ENCODE measurements around the gene GPR83.
"Not testable (repeated sequence)": the region's sequence is repeated elsewhere in the genome, so short reads cannot be mapped to it uniquely, and the experiment has no call there.

Gene GPR83

GRCh38 chr11:94370576-94370975, 30.6 kb downstream of the GPR83 start:
- not testable (repeated sequence) for DNase-seq (ENCODE audit: low read depth in 2 of 2)

- not testable (repeated sequence) for DNase-seq (ENCODE audit: low read depth in 2 of 2)
Measured at GRCh38 chr11:94350850-94351563, 50.2 kb downstream of the GPR83 start.

DNA sequence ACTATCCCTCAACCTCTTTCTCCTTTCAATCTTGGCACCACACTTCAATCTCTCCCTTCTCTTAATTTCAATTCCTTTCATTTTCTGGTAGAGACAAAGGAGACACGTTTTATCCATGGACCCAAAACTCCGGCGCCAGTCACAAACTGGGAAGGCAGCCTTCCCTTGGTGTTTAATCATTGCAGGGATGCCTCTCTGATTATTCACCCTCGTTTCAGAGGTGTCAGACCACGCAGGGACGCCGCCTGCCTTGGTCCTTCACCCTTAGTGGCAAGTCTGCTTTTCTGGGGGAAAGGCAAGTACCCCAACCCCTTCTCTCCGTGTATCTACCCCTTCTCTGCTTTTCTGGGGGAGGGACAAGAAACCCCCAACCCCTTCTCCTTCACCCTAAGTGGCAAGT, 54.9 kb downstream of the GPR83 start:
- not testable (repeated sequence) for DNase-seq (ENCODE audit: low read depth in 2 of 2)

DNA sequence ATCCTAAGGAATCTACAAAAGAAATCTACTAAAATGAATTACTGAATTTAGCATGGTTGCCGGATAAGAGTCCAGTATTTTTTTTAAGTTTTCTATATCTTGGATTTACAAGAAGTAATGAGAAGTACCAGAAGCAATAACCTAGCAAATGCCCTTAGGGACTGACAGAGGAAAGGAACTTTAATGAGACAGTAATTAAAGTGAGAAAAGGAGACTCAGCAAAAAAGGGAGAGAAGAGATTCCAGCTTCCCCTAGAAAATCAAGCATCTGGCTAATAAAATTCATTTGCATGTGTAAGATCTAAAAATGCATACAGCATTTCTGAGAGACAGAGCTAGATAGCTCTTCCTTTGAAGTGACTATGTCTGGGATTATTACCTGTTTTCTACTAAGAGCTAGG, 57.7 kb downstream of the GPR83 start:
- DNase-seq (ENCODE audit: low read depth in 2 of 2): no peak

DNA sequence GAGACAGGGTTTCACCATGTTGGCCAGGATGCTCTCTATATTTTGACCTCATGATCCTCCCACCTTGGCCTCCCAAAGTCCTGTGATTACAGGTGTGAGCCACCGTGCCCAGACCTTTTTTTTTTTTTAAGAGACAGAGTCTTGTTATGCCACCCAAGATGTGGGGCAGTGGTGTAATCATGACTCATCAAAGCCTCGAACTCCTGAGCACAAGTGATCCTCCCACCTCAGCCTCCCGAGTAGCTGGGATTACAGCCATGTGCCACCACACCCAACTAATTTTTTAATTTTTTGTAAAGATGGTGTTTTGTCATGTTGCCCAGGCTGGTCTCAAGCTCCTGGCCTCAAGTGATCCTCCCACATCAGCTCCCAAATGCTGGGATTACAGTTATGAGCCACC, 59.0 kb downstream of the GPR83 start:
- no peak for DNase-seq (ENCODE audit: low read depth in 2 of 2)

DNA sequence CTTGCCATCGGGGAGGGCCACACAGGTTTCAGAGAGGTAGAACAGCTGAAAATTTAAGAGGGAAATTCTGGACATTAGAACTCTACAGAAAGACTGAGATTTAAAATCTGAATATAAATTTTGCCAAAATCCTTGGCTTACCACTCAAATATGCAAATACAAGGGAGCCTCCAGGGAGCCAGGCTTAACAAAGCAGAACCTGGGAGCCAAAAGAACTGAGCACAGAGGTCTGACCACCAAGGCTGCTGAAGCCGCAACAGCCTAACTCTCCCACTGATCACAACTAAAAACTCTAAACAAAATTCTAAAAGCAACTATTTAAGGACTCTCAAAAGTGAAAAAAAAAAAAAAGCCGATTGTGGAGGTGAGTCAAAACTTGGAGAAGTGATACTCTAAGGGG, 62.6 kb downstream of the GPR83 start:
- DNase-seq (ENCODE audit: low read depth in 2 of 2): no peak

DNA sequence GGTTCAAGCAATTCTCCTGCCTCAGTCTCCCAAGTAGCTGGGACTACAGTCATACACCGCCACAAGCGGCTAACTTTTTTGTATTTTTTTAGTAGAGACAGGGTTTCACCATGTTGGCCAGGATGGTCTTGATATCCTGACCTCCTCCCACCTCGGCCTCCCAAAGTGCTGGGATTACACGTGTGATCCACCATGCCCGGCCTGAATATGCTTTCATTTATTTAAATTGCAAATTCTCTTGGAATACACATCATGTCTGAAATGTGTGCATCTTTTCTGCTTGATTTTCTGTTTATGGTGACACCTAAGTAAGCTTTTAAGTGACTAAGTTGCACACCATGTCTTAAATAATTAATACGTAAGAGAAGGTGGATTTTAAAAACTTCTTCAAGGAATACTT, 65.2 kb downstream of the GPR83 start:
- no peak for DNase-seq (ENCODE audit: low read depth in 2 of 2)

DNA sequence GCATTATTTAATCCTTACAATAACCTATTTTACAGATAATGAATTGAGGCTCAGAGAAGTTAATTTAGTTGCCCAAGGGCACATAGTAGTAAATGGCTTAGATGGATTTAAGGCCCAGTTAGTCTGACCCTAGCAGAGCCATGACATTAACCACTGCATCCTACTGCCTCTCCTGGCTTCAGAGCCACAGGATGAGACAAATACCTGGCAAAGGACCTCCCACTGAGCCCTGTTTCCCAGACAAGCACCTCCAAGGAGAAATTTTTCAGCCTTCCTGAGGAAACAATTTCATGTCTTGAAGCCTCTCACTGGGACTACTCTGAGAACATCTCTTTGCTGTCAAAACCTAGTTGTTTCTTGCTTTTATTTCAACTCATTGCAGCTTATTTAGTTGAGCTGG, 68.4 kb downstream of the GPR83 start:
- DNase-seq (ENCODE audit: low read depth in 2 of 2): no peak

GRCh38 chr11:94330789-94331188, 70.4 kb downstream of the GPR83 start:
- DNase-seq (ENCODE audit: low read depth in 2 of 2): no peak

DNA sequence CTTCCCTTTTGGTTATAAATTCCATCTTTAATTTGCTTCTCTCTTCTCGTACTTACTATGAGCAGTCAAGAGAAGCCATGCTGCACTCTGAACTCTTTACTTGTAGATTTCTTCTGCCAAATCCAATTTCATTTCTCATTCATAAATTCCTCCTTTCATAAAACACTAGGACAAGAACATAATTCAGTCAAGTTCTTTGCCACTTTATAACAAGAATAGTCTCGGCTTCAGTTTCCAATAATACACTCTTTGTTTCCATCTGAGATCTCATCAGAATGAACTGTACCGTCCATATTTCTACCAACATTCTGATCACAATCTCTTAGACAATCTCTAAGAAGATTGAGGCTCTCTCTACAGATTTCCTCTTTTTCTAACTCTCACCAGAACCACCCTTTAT, 71.7 kb downstream of the GPR83 start:
- no peak for DNase-seq (ENCODE audit: low read depth in 2 of 2)

DNA sequence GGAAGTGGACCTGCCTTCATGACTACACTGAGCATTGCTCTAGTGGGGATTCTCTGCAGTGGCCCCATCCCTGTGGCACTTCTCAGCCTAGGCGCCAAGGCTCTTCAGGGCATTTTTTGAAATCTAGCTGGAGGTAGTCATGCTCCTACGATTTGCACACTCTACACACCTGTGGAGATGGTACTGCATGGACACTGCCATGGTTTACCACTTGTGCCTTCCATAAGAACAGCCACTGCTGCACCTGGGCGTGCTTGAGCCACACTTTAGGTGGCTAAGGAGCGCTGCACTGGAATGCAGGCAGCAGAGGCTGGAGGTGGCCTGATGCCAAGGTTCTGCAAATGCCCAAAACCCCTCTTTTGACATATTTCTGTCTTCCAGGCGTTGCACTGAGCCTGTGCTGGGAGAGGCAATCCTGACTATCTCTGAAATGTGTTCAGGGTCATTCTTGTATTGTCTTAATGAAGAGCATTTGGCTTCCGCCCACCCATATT, 72.6 kb downstream of the GPR83 start:
- DNase-seq (ENCODE audit: low read depth in 2 of 2): no peak
